GM21526 (cell line): Measurements from ENCODE around the gene COL1A2.

Source experiments
- ATAC-seq: cut with Tn5 transposase; IDR thresholded peaks from one replicate; pipeline ENCODE4 v1.9.1; 2021; ENCODE audit warnings: moderate library complexity; ENCODE audit not compliant: unreplicated experiment, low FRiP score

COL1A2 gene

GRCh38 chr7:94476251-94476840, 81.7 kb downstream of the COL1A2 start:
- no peak for ATAC-seq

- no peak for ATAC-seq
Measured at GRCh38 chr7:94477878-94478277, 83.2 kb downstream of the COL1A2 start.

GRCh38 chr7:94478648-94479214, 84.0 kb downstream of the COL1A2 start:
- no peak for ATAC-seq
